Measurements from ENCODE around the gene CDT1.

CDT1 gene

DNA sequence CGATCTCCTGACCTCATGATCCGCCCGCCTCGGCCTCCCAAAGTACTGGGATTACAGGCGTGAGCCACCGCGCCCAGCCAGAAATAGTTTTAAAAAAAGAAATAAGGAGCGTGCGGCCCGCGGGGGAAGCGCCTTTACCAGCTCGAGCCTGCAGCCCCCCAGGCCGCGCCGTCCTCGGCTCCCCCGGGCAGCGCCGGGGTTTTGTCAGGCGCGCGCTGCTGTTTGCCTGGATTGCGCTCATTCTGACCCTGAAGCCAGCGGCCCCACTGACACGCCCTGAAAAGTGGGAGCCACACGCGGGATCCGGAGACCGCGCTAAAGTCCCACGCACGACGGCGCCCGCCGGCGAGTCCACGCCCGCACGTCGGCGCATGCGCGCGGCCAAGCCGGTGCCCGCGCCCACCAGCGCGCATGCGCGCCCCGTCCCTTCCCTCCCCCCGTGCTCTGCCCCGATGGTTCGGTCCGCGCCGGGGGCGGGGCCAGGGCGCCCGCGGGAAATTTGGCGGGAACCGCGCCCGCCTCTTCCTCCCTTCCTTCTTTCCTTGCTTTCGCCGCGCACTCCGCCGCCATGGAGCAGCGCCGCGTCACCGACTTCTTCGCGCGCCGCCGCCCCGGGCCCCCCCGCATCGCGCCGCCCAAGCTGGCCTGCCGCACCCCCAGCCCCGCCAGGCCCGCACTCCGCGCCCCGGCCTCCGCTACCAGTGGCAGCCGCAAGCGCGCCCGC lies at the start of gene CDT1:
CDT1 (plus strand) TSS at position 526 of the 724 bp plus-strand sequence; CDS start at position 569, 43 bp downstream.
- peak; percentile 82 to 84 for DNase-seq

DNA sequence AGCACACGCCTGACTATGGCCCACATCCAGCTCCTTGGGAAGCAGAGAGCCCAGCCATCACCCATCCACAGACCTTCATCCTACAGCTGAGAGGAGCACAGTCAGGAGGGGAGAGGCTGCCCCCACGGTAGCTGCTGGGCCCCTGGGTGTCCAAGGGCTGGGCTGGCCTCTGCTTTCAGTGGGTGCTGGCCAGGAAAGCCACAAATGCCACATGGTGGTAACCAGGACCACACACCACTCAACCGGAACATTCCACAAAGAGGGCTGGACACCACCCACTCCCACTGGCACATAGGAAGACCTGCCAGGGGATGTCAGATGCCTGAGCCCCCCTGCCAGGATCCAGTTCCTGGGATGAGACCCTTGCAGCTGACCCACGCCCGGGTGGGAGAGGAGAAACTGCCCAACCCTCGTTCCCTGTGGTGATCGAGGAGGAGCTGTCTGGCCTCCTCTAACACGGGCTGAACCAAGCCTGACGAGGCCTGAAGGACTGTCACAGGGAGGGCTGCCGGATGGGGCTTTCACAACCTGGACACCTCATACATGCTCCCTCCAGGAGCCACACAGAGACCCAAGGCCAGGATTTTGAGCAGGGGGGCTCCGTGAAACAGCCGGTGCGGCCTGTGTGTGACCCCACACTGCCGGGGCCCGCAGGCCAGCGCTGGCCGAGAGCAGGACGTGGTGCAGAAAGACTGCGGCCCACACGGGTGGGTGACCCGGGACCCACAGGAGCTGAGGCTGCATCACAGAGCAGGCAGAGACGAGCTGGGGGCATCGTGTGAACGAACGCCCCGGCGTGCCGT lies 49.3 kb upstream of the CDT1 start:
- DNase-seq, result no peak

DNA sequence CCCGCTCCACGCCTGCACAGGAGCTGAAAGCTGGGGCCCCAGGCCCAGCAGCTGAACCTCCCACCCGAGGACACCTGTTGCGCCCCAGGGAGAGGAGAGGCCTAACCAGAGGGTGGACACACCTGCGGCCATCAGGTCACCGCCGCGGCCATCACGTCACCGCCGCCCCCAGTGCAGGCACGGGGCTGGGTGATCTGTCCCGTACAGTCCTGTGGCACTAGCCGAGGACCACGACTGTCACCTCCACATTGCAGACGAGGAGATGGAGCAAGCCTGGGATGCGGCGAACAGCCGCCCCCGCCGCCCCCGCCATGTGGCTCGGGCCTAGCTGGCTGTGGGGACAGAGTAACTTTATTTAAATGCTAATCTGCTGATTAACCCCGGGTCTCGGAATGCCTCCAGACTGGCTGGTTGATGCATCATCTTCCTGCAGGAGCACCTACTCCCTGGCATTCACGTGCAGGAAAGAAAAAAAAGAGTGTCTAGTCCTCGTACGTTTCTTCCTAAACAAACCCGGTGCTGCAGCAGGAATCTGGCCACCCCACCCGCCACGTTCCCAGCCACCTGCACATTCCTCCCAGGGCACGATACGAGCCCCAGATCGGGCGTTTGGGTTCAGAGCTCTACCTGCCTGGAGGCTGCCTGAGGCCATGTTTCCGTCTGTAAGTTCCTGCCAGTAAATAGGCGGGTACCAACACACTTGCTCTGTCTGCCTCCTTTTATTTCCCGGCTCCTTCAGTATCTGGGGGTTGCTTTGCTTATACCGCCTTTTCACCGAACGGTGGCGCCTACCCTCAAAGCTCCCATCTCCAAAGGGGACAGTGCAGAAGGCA lies 48.5 kb upstream of the CDT1 start:
- DNase-seq, result no peak

DNA sequence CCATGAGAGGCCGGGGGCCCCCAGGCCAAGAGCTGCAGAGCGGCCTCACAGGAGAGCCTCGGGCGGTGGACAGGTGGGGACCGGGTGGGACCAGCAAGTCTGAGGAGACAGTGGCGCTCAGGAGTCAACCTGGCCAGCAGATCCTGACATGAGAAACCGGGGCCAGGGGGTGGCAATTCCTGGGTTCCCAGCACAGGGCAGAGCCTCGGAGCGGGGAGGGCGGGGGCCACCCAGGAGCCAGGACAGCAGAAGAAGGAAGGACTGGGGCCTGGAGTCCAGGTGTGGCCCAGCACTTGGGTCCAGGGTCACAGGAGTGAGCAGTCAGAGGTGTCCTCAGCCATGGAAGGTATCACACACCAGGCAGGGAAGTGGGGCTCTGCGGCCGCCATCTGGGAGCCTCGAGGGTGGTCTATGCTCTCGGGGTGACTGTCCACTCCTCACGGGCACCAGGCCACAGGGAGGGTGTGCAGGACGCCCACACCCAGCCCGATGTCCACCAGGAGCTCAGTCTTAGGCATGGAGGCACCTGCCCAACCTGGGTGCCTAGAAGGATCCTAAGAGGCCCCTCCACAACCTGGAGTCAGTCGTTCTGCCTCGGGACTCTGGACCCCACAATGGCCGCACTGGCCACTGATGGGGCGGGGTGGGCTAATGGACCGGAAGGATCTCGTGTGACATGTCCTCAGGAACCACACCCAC lies 47.7 kb upstream of the CDT1 start:
- no peak for DNase-seq

DNA sequence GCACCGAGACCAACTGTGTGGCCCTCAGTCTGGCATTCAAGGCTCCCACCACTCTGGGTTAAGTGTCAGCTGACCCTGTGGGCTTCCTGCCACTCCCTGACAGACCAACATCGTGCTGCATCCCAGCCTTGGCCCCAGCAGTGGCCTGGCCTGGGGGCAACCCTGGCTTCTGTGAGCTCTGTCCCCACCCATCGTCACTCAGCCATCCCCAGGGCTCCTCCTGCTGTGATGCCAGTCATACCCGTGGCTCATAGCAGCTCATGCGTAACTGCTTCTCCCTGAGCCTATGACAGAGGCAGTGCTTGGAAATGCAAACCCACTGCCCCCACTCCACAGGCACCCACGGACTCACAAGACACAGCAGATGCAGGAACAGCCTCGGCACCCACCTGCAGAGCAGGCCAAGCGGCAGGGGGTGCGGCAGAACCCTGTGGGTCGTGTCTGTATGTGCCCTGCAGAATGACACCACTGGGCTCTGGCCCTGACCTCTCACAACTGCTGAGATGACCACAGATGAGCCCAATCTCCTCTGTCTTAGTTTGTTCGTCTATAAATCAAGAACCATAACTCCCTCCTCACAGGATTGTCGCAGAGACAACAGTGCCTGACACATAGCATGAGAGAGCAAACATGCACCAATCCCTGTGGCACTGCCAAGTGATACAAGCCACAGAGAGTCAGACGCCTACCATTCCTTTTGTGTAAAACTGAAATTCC lies 45.2 kb upstream of the CDT1 start:
- no peak for DNase-seq

DNA sequence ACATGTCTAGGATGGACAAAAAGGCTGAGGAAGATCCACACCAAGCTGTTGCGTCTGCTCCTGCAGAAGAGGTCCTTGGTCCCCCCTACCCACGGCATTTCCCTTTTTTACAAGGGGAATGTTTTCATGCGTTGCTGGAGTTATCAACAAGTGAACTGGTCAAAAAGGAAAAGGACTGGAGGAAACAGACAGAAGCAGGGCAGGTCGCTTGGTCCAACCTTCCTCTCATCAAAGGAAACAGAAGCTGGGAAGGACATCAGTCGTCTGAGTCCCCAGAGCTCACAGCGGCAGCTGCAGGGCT lies 44.7 kb upstream of the CDT1 start:
- no peak for DNase-seq

DNA sequence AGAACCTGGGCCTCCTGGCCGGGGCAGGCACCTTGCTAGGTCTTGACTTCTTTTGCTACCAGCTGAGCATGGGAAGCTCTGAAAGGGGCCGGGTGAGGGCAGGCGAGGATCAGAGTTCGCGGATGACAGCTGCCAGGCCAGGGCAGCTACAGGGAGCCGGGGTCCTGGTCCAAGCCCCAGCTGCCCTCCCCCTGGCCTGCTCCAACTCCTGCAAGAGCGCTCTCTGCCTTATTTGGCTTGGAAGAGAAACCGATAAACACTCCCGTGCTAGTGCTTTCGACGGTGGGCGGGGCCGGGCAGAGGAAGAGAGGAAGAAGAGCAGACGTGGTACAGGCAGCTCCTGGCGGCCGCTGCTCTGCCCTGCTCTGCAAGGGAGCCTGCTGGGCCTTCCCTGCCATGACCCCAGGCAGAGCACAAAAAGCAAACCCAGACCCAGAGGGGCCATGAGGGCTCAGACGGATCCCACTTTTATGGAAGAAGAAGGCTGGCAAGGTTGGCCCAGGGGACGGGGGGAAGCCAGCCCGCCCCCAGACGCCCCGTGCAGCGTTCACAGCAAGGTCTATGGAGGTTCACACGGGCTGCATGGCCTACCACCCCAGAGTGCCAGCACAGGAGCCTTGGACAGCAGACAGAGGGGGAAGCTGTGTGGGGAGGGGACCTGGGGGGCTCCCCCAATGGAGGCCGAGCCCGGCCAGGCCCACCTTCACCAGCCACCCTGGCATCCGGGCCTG lies 44.2 kb upstream of the CDT1 start:
- DNase-seq, result peak; percentile 51 to 59

DNA sequence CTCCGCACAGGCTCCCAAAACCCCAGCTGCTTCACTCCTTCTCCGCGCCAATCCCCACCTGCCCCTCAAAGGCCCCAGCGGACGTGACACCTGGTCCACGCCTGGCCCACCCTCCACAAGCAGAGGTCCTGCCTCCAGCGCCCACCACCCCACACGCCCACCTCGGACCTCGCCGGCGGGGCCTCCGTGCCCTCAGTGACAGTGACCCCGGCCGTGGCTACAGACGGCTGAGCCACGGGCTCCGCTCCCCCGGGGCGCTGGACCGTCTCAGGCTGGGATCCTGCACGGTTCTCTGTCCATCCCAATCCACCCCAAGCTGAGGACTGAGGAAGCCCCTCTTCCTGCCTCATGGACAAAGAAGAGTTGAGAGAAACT lies 43.6 kb upstream of the CDT1 start:
- no peak for DNase-seq

DNA sequence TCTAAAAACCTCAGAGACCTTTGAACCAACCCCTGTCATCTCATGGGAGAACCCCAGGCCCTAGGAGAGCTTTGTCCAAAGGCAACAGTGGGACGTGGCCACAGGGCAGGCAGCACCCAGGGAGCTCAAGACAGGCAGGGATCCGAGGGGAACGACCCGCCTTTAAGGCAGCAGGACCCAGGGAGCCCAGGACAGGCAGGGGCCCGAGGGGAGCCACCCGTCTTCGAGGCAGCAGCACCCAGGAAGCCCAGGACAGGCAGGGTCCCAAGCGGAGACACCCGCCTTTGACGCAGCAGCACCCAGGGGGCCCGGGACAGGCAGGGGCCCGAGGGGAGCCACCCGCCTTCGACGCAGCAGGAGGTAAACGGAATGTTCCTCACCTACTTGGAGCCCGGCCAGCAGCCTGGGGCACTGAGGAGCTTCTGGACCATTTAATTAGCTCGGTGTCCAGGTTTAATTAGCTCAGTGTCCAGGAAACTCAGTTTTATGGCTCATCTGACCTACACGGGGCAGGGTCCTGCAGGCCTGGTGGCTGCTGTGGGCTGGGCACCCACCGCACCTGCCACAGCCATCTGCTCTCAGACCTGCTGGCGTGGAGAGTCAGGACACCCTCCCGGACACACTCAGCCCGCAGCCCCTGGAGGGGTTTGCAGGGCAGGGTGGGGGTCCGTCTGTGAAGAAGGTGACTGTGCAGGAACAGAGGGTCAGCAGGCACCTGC lies 43.0 kb upstream of the CDT1 start:
- no peak for DNase-seq

DNA sequence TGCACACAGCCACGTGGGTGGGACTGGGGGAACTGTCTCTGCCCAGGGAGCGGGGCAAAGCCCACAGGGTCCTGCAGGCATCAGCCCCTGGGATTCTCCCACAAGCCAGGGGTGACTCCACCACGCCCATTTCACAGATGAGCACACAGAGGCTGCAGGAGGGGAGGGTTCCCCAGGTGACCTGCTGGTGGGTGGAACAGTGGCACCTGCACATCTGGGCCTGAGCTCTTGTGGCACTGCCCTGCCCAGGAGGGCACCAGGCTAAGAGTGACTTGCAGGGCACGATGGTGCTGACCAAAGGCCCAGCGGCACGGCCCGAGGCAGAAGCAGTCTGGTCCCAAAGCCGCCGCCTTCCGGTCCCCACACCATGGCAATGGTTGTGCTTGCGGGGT lies 42.5 kb upstream of the CDT1 start:
- DNase-seq, result no peak

DNA sequence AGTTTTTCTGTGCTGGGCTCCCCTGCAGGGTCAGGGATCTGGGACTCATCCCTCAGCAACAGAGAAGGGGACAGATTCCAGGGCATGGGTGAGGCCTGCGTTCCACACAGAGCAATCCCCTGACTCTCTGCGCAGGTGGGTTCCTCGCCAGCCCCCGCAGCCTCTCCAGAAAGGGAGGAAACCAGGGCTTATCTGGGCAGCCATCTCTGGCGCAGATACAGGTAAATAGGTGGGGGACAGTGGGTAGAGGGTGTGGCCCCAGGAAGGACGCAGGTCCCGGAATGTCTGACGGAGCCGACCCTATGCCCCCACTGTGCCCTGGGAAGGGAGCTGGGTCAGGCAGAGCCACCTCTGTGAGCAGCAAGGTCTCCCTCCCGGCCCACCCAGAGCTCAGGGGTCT lies 41.8 kb upstream of the CDT1 start:
- no peak for DNase-seq

DNA sequence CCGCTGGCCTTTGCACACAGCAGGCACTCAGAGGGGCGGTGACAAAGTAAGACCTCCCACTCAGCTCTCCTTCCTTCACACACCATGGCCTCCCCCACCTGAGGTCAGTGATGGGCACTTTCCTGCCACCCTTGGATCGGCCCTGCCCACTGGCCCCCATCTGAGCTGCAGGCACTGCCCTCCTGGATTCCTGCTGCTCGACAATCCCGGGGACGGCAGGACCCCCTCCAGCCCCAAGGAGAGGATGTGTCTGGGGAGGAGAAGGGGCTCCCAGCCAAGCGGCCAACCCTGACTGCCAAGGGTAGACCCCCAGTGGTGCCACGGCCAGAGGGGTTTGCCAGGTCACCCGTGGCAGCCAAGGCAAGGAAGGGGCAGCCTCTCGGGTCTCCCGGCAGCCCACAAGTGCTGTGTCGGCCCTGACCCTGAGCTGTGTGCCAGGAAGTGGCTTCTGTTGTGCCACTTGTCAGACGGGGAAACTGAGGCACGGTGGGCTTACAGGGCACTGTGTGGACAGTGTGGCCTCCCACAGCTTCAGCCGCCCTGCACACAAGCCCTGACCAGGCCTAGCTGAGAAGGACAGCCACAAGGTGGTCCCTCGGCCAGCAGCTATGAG lies 41.2 kb upstream of the CDT1 start:
- no peak for DNase-seq

DNA sequence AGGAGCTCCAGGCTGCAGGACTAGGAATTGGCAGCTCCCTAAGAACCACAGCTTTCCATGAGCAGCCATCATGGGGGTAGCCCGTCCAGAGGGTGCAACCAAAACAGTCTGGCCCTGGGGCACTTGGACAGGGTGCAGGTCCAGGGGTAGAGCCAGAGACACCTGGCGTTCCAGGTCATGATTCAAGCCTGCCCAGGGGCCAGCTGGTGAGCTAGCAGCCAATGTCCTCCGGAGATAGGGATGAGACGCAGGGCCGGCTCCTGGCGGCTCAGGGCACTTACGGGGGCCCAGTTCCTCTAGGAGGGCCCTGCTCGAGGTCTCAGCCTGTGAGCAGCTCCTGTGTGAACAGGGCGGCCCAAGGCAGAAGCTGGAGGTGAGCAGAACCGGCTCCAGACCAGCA lies 40.6 kb upstream of the CDT1 start:
- no peak for DNase-seq

DNA sequence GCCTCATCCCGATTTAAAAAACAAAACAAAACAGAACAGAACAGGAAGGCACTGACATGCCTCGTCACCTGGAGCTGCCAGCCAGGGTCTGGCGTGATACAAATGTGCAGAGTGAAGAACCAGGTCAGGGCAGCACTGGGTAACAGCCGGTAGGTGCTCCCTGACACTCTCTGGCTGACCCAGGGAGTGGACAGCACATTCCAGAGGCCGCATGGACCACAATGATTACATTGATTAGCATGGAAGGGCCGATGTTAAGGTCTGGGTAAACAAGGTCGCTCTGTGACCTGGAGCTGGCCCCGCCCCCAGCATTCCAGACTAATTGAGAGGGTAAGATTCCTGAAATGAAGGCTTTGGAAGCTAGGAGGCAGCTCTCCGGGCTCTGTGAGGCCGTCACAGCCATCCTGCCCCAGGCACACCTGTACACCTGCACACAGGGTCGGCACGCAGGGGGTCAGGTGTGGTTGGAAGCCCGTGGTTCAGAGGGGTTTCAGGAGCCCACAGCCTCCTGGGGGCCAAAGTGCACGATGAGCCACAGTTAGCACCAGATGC lies 40.0 kb upstream of the CDT1 start:
- no peak for DNase-seq

DNA sequence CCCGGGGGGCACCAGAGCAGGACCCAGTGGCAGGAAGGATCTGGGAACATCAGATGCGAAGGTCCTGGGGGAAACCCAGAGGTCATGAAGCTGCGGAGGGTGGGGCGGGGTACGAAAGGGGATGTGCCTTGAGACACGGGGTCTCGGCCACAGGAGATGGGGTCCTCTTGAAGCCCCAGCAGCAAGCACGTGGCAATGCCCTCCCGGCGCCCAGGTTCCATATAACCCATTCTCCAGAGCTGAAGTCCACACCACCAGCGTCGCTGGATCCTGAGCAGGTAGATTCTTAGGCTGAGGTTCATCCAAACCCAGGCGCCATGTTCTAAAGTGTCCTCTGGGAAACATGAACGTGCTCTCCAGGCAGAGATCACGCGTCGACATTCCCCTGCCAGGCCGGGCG lies 39.5 kb upstream of the CDT1 start:
- no peak for DNase-seq

DNA sequence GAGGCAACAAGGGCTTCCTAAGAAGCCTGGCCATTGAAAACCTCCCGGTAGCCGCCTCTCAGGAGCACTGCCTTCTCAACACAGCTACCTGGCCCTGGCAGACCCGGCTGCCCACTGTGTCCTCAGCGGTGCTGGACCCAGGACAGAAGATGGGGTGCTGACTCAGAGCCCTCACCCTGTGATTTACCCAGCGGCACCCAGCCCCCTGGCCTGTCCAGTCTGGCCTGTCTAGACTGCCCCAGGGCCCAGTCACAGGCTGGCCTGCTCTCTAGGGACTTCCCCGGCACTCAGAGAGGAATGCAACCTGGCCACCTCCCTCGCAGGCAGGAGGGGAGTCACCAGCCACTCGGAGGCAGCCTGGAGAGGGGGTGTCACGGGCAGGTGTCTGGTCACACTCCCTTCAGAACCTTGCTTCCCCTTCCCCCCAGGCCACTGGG lies 38.7 kb upstream of the CDT1 start:
- no peak for DNase-seq

DNA sequence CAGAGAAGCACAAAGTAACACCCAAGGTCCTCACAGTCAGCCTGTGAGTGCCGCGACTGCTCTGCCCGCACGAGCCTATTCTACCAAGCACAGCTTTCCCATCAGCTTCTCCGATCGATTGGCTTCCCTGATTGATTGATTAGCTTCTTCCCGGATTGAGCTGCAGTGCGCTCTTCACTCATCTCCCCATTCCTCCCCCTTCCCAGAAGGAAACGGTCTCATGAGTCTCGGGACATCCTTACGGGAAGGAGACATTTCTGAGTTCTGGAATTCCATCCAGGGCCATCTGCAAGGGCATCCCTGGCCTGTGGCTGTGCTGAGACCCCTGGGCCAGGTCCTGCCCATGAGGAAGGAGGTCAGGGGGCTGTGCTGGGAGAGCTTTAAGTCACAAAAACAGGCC lies 36.6 kb upstream of the CDT1 start:
- no peak for DNase-seq

DNA sequence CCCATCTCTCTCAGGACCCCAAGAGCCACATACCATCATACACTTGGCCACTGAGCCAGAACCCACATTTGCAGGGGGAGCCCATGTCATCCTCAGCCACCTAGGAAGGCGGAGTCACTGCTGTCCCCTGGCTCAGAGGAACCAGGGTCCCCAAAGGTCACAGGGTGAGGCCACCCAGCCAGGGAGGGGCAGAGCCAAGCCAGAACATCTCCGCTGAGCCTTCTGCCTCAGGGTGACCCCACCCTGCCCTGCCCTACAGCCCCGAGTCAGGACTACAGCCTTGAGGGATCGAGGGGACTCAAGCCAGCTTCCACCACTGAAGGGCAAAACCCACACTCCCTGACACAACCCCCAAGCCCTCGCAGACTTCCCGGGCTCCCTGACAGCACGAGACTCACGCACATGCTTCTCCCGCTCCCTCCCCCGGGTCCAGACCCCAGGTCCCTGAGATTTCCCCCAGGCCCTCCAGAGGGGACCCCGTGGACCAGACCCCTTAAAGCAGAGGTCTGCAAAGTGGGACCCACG lies 36.0 kb upstream of the CDT1 start:
- DNase-seq, result no peak

DNA sequence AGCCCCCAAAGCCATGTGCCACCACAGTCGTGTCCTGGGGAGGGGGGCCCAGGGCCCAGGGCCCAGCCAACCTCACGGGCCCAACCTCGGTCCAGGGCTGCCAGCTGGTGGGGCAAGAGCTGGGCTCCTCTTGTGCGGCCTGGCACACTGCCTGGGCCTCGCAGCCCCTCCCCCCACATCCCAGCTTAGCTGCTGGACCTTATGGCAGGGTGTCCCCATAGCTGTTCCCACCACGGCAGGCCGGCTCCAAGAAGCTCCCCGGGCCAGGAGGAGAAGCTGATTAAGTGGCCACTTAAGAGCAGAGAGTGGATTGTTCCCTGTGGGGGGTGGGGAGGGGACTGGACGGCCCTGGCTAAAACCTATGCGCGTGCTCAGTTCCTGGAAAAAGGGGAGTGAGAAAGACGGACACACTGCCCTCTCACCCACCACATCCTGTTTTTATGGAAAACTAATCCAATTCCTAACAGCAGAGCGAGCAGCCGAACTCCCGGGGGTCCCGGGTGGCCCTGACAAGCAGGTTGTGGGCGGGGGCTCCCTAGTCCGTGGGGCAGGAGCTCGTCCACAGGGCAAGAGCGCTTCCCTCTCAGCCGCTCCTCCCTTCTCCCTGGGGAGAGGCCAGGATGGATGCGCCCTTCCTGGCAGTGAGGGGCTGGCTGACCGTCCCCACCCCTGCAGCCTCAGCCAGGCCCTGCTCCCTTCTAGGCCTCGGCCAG lies 35.4 kb upstream of the CDT1 start:
- no peak for DNase-seq

Data from activated CD4-positive, alpha-beta T cell treated with anti-CD3 and anti-CD28 coated beads, Interleukin-2, amount 50 U/mL, for 48 hours (primary cell).